SU-DHL-6 (cell line): ENCODE measurements around the gene RAD23A.
A peak's percentile ranks its signal among the peaks of the same experiment; 100 is the strongest.
"Not testable (repeated sequence)": the region's sequence is repeated elsewhere in the genome, so short reads cannot be mapped to it uniquely, and the experiment has no call there.

Experiments used
- H2AFZ ChIP-seq: fragments of 200-600 bp; sonication (generic); 2 replicates; pipeline ENCODE4 v1.6.1; 2014; ENCODE audit warnings: low read depth, mild to moderate bottlenecking, moderate library complexity, mixed read lengths, antibody characterized with exemption, low read length; ENCODE audit not compliant: severe bottlenecking
- H3F3A ChIP-seq: fragments of 200-600 bp; shearing (Covaris generic); 2 replicates; pipeline ENCODE4 v1.6.0; 2016; ENCODE audit warnings: antibody characterized with exemption, mild to moderate bottlenecking; ENCODE audit not compliant: insufficient read depth
- H3K27ac ChIP-seq: fragments of 200-600 bp; sonication (generic); 2 replicates; pipeline ENCODE4 v1.5.1; 2016; ENCODE audit warnings: low read depth, mild to moderate bottlenecking, low read length, moderate library complexity, mixed read lengths
- H3K27me3 ChIP-seq: fragments of 200-600 bp; sonication (generic), shearing (Covaris generic); 2 replicates; pipeline ENCODE4 v1.6.0; 2014; ENCODE audit warnings: mild to moderate bottlenecking, low read length
- H3K36me3 ChIP-seq: fragments of 200-600 bp; sonication (generic); 2 replicates; pipeline ENCODE4 v1.6.1; 2014; ENCODE audit warnings: mild to moderate bottlenecking, low read length, mixed read lengths
- H3K4me2 ChIP-seq: fragments of 300-600, 200-600 bp; shearing (Covaris generic), sonication (generic); 2 replicates; pipeline ENCODE4 v1.6.0; 2014; ENCODE audit warnings: low read length, low read depth, mild to moderate bottlenecking; ENCODE audit not compliant: poor library complexity, severe bottlenecking
- H3K4me3 ChIP-seq: fragments of 200-600 bp; sonication (generic); 2 replicates; pipeline ENCODE4 v1.5.1; 2014; ENCODE audit warnings: antibody characterized with exemption, low read length, mild to moderate bottlenecking, mixed read lengths; ENCODE audit not compliant: insufficient read depth, poor library complexity, severe bottlenecking
- H3K79me2 ChIP-seq: fragments of 200-600 bp; sonication (generic); 2 replicates; pipeline ENCODE4 v1.6.1; 2014; ENCODE audit warnings: mild to moderate bottlenecking, low read length, moderate library complexity; ENCODE audit not compliant: insufficient read depth
- H3K9ac ChIP-seq: fragments of 200-600 bp; sonication (generic); 2 replicates; pipeline ENCODE4 v1.7.0; 2014; ENCODE audit warnings: mild to moderate bottlenecking, low read length
- H3K9me2 ChIP-seq: fragments of 200-600 bp; sonication (generic); replicated peaks from 2 replicates; pipeline ENCODE4 v1.6.1; 2014; ENCODE audit warnings: low read length; ENCODE audit not compliant: insufficient read depth
- H3K9me3 ChIP-seq: fragments of 200-600 bp; sonication (generic); 2 replicates; pipeline ENCODE4 v1.6.1; 2014; ENCODE audit warnings: low read length, mixed read lengths; ENCODE audit not compliant: insufficient read depth
- H4K20me1 ChIP-seq: fragments of 200-600 bp; sonication (generic); 2 replicates; pipeline ENCODE4 v1.6.1; 2014; ENCODE audit warnings: low read depth, mild to moderate bottlenecking, antibody characterized with exemption, low read length, moderate library complexity, mixed read lengths
- EZH2phosphoT487 ChIP-seq: fragments of 200-600 bp; sonication (generic), shearing (Covaris generic); conservative IDR thresholded peaks from 2 replicates; pipeline ENCODE4 v1.6.1; 2018; ENCODE audit warnings: mild to moderate bottlenecking, antibody characterized with exemption, low read length, moderate library complexity, mixed read lengths
- TF ChIP-seq, protein P1 (sequence below): fragments of 200-600 bp; sonication (generic); IDR thresholded peaks from one replicate; pipeline ENCODE4 v1.5.1; 2017; ENCODE audit warnings: antibody characterized with exemption, mild to moderate bottlenecking, low read length, moderate library complexity; ENCODE audit not compliant: insufficient read depth, poor library complexity, severe bottlenecking

The RAD23A gene

DNA sequence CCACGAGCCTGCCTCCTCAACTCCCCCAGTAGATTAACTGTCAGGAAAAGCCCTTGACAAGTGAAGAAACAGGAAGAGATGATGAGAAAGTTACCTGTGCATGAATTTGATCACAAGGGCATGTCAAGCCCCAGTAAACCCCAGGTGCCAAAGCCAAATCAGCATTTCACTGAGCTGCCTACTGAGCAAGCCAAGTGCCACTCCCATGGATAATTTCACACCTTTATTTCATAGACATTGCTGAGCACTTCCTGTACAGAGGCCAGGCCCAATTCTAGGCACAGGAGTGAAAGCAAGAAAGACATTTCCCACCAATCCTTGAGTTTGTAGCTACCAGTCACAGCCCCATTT, 8.9 kb downstream of the RAD23A start:
- H3K9me3 ChIP-seq, result no peaks in the 10 kb centered on the region
- H3K4me2 ChIP-seq, result peak overlapping the region; percentile 69
- H3K9me2 ChIP-seq, result no peaks in the 10 kb centered on the region
- H3K36me3 ChIP-seq, result 0 out of 2 replicates have a peak, but pooled peaks cover 7% of the 10 kb centered on the region
- H3K9ac ChIP-seq, result 0 out of 2 replicates have a peak overlapping the region, but pooled peaks have one; percentile 10
- peaks cover 23% of the 10 kb centered on the region for H3K79me2 ChIP-seq
- no peak overlapping the region for H3K4me3 ChIP-seq
- no peak overlapping the region for H2AFZ ChIP-seq
- no peaks in the 10 kb centered on the region; the same call in 1 of the 2 replicates for H4K20me1 ChIP-seq
- peak overlapping the region; percentile 56 for H3K27ac ChIP-seq
- H3F3A ChIP-seq, result peaks cover 43% of the 10 kb centered on the region
- TF ChIP-seq, protein P1, sequence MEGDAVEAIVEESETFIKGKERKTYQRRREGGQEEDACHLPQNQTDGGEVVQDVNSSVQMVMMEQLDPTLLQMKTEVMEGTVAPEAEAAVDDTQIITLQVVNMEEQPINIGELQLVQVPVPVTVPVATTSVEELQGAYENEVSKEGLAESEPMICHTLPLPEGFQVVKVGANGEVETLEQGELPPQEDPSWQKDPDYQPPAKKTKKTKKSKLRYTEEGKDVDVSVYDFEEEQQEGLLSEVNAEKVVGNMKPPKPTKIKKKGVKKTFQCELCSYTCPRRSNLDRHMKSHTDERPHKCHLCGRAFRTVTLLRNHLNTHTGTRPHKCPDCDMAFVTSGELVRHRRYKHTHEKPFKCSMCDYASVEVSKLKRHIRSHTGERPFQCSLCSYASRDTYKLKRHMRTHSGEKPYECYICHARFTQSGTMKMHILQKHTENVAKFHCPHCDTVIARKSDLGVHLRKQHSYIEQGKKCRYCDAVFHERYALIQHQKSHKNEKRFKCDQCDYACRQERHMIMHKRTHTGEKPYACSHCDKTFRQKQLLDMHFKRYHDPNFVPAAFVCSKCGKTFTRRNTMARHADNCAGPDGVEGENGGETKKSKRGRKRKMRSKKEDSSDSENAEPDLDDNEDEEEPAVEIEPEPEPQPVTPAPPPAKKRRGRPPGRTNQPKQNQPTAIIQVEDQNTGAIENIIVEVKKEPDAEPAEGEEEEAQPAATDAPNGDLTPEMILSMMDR, result no peak
- no peak for TF ChIP-seq EZH2phosphoT487
- H3K27me3 ChIP-seq, result no peaks in the 10 kb centered on the region

DNA sequence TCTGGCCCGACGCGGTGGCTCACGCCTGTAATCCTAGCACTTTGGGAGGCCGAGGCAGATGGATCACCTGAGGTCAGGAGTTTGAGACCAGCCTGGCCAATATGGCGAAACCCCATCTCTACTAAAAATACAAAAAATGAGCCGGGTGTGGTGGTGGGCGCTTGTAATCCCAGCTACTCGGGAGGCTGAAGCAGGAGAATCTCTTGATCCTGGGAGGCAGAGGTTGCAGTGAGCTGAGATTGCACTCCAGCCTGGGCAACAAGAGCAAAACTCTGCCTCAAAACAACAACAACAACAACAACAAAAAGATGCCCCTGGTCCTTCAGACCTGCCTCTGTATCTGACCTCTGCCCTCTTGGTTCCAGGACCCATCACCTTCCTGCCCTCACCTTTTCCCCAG, 9.9 kb downstream of the RAD23A start:
- not testable (repeated sequence) for H3K9me2 ChIP-seq, H3K9me3 ChIP-seq, H3K27me3 ChIP-seq, H2AFZ ChIP-seq, H4K20me1 ChIP-seq, H3K36me3 ChIP-seq
- H3K4me2 ChIP-seq, result peak overlapping the region; percentile 69
- H3F3A ChIP-seq, result peaks cover 43% of the 10 kb centered on the region
- peak overlapping the region; percentile 80 for H3K9ac ChIP-seq
- peaks cover 23% of the 10 kb centered on the region for H3K79me2 ChIP-seq
- H3K4me3 ChIP-seq, result peak overlapping the region; percentile 66
- peak overlapping the region; percentile 72 for H3K27ac ChIP-seq

DNA sequence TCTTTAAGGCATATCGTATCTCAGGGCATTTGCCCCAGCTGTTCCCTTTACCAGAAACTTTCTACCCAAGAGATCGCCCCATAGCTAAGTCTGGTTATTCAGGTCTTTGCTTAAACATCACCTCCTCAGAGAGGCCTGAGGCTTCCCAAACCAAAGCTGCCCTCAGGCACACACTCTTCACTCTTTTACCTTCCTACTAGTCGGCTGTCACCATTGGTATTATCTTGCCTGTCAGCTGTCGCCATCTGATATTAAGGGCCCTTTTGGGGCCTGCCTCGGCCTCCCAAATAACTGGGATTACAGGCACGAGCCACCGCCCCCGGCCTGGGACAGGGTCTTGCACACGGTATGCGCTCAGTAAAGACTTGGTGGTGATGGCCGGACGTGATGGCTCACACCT, 10.3 kb downstream of the RAD23A start:
- Histone ChIP-seq H3K4me2 (peak overlapping the region; percentile 69), H3K9ac (peak overlapping the region; percentile 80), H2AFZ (no peak overlapping the region), H3K9me2 (no peaks in the 10 kb centered on the region), H3F3A (peaks cover 43% of the 10 kb centered on the region), H3K79me2 (peaks cover 23% of the 10 kb centered on the region), H3K36me3 (0 out of 2 replicates have a peak, but pooled peaks cover 7% of the 10 kb centered on the region), H4K20me1 (no peaks in the 10 kb centered on the region; the same call in 1 of the 2 replicates), H3K9me3 (no peaks in the 10 kb centered on the region), H3K27me3 (no peaks in the 10 kb centered on the region), H3K4me3 (peak overlapping the region; percentile 66), H3K27ac (peak overlapping the region; percentile 72)
- TF ChIP-seq, protein P1, result no peak
- no peak for TF ChIP-seq EZH2phosphoT487

DNA sequence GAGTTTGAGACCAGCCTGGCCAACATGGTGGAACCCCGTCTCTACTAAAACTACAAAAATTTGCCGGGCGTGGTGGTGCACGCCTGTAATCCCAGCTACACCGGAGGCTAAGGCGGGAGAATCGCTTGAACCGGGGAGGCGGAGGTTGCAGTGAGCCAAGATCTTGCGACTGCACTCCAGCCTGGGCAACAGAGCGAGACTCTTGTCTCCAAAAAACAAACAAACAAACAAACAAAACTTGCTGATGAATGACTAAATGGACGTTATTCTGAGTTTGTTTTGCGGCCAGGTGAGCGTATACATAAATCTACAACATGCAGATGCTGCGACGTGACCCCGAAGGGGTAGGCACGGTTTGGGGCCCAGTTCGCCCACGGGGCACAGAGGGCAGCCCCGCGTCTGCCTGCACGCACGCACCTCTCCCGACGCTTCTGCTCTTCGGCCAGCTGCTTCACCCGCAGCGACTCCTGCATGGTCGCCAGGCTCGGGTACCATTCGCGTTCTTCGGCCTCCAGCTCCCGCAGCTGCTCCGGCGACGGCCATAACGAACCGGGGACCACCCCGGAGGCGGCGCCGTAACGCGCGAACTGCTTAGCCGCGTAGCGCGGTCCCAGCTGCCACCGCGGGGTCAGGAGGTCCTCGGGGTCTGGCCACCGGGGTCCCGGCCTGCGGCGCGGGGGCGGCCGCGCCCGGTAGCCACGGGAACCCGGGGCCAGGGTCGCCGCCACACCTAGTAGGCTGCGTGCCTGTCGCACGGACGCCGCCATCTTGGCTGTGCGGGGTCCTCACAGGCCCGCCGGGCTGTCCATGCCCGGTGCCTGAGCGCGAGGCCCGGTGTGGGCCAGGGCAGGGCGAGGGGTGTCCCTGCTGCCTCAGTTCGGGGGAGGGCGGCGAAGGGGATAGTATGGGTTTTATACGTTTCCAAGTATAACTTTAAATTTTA, 11.1 kb downstream of the RAD23A start, which contains the start of gene GADD45GIP1:
Gene GADD45GIP1 (minus strand): TSS at position 778 of the 943 bp plus-strand sequence. CDS start 11 bp downstream, at position 767.
- H4K20me1 ChIP-seq, result no peaks in the 10 kb centered on the region; the same call in 1 of the 2 replicates
- no peaks in the 10 kb centered on the region for H3K27me3 ChIP-seq
- no peak for TF ChIP-seq EZH2phosphoT487
- TF ChIP-seq, protein P1, result no peak
- H3K27ac ChIP-seq, result peak within 1 kb of the TSS; percentile 72
- H3K4me3 ChIP-seq, result peak within 1 kb of the TSS; percentile 66
- peak within 1 kb of the TSS; percentile 92 for H2AFZ ChIP-seq
- H3K79me2 ChIP-seq, result peaks cover 23% of the 10 kb centered on the region
- 0 out of 2 replicates have a peak, but pooled peaks cover 7% of the 10 kb centered on the region for H3K36me3 ChIP-seq
- peak within 1 kb of the TSS; percentile 80 for H3K9ac ChIP-seq
- peaks cover 43% of the 10 kb centered on the region for H3F3A ChIP-seq
- no peaks in the 10 kb centered on the region for H3K9me2 ChIP-seq
- H3K4me2 ChIP-seq, result peak within 1 kb of the TSS; percentile 69
- no peaks in the 10 kb centered on the region for H3K9me3 ChIP-seq

DNA sequence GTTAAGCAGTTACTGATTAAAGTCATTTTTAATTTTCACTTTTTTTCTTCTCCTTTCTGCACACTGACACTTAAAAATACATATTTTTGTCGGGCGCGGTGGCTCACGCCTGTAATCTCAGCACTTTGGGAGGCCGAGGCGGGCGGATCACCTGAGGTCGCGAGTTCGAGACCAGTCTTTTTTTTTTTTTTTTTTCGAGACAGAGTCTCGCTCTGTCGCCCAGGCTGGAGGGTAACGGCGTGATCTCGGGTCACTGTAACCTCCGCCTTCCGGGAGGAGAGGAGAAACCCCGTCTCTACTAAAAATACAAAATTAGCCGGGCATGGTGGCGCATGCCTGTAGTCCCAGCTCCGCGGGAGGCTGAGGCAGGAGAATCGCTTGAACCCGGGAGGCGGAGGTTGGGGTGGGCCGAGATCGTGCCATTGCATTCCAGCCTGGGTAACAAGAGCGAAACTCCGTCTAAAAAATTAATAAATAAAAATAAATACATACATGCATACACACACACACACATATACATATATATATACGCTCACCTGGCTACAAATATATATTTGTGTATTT, 11.8 kb downstream of the RAD23A start:
- H4K20me1 ChIP-seq, H3K9me2 ChIP-seq, H3K9me3 ChIP-seq, H3K36me3 ChIP-seq, H3K27me3 ChIP-seq: not testable (repeated sequence)
- peaks cover 23% of the 10 kb centered on the region for H3K79me2 ChIP-seq
- H3K27ac ChIP-seq, result peak overlapping the region; percentile 72
- H3F3A ChIP-seq, result peaks cover 43% of the 10 kb centered on the region
- H3K4me3 ChIP-seq, result peak overlapping the region; percentile 66
- H3K9ac ChIP-seq, result peak overlapping the region; percentile 80
- H2AFZ ChIP-seq, result peak overlapping the region; percentile 92
- peak overlapping the region; percentile 69 for H3K4me2 ChIP-seq
